ENCODE measurements around the gene PPP5C.

DNA sequence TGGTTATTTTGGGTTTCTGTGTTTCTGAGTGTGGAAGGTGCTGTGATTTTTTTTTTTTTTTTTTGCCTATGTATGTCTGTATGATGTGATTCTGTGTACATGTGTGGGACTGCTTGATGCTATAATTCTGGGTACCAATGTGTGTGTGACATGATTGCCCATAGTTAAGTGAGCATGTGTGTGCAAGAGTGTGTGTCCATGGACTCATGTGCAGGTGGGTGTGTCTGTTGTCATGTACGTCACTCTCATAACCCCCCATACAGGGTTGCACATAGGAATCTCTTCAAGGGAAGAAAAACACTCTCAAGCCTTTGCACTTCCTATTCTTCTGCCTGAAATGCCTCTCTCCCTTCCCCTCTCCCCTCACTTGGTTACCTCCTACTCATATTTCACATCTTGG is 2.5 kb upstream of the PPP5C start:
- TF ChIP-seq POLR2A (IDR thresholded peaks at IDR 0.05): no peak
- TF ChIP-seq, protein P1, sequence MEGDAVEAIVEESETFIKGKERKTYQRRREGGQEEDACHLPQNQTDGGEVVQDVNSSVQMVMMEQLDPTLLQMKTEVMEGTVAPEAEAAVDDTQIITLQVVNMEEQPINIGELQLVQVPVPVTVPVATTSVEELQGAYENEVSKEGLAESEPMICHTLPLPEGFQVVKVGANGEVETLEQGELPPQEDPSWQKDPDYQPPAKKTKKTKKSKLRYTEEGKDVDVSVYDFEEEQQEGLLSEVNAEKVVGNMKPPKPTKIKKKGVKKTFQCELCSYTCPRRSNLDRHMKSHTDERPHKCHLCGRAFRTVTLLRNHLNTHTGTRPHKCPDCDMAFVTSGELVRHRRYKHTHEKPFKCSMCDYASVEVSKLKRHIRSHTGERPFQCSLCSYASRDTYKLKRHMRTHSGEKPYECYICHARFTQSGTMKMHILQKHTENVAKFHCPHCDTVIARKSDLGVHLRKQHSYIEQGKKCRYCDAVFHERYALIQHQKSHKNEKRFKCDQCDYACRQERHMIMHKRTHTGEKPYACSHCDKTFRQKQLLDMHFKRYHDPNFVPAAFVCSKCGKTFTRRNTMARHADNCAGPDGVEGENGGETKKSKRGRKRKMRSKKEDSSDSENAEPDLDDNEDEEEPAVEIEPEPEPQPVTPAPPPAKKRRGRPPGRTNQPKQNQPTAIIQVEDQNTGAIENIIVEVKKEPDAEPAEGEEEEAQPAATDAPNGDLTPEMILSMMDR (IDR thresholded peaks at IDR 0.05): no peak
- TF ChIP-seq EP300 (IDR thresholded peaks at IDR 0.05): no peak
- TF ChIP-seq POLR2AphosphoS5 (IDR thresholded peaks at IDR 0.05): no peak
